HL-60 (cell line): Measurements from ENCODE around the gene SCYGR6.

Experiments used
- DNase-seq, 2 experiments: peaks; one replicate each; pipeline ENCODE4 v3.0.0-alpha.2; 2010 to 2020; ENCODE audit warnings: low read depth in 1 of 2, low spot score in 1 of 2
- H3K27ac ChIP-seq: fragments of 250-450 bp; sonication (Bioruptor Pico); replicated peaks from 2 replicates; pipeline ENCODE4 v1.5.1; 2020; ENCODE audit warnings: mild to moderate bottlenecking, moderate library complexity
- H3K27me3 ChIP-seq: fragments of 250-450 bp; sonication (Bioruptor Pico); 2 replicates; pipeline ENCODE4 v1.5.1; 2021; ENCODE audit warnings: mild to moderate bottlenecking, moderate library complexity; ENCODE audit not compliant: insufficient read depth, poor library complexity, severe bottlenecking
- H3K4me3 ChIP-seq: replicated peaks from 2 replicates; pipeline ENCODE4 v1.5.1; 2011; ENCODE audit warnings: mild to moderate bottlenecking, control low read depth, low read length; ENCODE audit not compliant: insufficient read depth
- CTCF ChIP-seq: IDR thresholded peaks from one replicate; pipeline ENCODE4 v1.5.1; 2011; ENCODE audit warnings: low read length, control low read depth, inconsistent platforms; ENCODE audit not compliant: insufficient read depth
- GABPA ChIP-seq: IDR thresholded peaks from 2 replicates; pipeline ENCODE4 v1.6.1; 2012; ENCODE audit warnings: low read depth
- SPI1 ChIP-seq: IDR thresholded peaks from 2 replicates; pipeline ENCODE4 v1.6.1; 2012; ENCODE audit warnings: low read depth, mild to moderate bottlenecking, borderline replicate concordance

Gene SCYGR6

GRCh38 chr2:227674485-227674884 is 50.1 kb downstream of the SCYGR6 start:
- TF ChIP-seq SPI1 (no peak), CTCF (no peak), GABPA (no peak)
- H3K4me3 ChIP-seq: no peak overlapping the region
- DNase-seq: no peak
- H3K27ac ChIP-seq: no peak overlapping the region
- H3K27me3 ChIP-seq: no peaks in the 10 kb centered on the region
